GF-D8 (cell line): Measurements from ENCODE around the gene PTPRN2.

Experiments
- DNase-seq: peaks from one replicate; lab custom pipeline; 2025; lab: John Stamatoyannopoulos, UW

Gene PTPRN2

DNA sequence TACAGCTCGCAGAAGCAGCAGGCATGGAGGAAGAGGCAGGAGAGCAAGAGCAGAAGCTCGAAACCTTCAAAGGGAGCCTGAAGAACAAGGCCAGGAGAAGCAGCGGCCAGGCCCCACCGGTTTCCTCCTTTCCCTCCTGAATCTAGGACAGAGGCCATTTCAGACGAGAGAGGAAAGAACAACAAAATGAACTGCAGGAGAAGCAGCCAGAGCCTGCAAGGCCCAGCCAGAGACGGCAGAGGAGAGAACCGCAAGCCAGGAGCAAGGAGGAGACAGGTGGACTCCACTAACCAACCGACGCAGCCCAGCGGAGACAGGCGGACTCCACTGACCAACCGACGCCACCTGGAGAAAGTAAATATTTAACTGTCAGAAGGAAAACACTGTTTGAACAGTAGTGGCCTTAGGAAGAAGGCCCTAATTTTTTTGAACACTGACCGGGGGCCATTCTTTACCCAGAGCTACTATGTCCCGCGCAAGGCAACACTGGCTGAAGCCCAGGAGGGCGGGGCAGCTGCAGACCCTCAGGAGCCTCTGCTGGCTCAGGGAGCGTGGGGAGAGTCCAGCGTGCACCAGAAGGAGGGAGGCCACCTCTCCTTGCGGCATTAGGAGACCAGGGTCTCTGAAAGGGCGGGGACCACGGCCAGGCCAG, 559.2 kb downstream of the PTPRN2 start:
- no peak for DNase-seq

DNA sequence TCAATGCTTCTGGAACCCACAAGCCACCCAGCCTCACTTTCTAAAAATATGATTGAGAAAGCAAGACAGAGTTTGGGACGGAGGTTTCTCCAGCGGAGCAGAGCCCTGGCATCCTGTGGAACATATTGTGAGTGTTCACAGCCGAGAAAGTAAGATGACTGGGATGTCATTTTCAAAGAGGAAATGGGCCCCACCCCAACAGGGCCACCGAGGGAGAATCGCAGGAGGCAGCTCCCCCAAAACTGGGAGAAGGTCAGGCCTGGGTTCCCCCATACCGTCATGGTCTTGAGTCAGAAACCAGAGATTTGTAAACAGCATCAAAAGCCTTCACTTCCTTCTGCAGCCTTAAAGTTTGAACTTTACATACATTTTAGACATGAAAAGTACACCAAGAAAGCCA, 560.0 kb downstream of the PTPRN2 start:
- DNase-seq = no peak

DNA sequence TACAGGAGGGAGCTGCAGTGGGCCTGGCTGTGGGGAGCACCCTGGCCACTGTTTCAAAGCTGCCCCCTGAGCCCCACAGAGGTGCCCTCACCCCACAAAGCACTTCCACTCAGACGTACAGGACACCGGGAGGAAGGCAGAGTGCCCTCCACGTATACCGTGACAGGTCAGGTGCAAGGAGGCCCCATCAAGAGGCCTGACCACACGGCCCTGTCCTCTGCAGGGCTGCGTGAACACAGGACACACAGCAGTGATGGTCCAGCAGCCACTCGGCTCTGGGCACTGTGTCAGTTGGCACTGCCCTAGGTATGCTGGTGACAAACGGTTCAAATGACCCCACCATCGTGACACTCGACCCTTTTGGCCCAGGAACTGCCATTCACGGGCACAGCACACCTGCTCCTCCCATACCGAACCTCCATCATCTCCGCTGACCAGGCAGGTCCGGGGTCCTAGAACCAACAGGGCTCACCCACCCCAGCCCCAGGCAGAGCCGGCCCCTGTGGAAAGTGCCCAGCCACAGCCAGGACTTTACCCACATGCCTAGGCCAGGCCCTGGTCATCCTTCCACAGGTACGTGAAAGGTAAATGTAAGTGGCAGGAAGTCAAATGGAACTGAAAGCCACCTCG, 560.9 kb downstream of the PTPRN2 start:
- DNase-seq = no peak

DNA sequence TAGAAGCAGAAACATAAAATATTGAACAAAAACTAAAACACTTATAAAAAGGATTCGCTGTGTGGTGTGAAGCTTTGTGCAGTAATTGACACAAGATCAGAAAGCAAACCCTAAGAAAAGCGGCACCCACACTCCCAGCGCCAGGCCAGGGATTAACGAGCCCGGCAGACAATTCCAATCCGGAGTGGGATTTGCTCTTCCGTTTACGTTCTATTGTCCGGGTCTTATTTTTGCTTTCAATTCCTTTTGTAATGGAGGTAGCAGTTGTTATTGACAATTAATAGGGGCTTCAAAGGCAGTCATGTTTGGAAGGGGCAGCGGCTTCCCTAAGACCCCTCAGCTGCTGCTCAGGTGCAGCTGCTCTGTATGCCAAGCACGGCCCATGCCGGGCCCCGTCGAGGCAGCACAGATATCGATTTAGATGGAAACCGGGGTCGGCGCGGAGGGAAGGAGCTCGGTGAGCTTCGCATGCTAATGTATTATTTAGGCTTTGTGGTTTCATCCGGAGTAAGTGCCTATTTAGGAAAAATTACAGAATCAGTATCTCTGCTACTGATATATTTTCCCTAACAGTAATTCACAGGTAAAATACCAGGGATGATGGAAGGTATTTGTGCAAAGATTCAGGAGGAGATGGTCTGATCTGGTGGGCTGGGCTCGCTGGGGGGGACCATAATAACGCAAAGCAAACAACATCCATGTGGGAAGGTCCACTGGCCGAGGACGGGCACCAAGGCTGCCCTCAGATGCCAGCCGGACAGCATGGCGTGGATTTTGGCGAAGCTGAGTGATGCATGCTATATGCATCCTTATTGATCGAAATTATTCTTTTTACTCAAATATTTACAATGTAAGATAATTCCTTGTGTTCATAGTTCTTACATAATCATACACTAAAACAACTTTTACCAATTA, 561.7 kb downstream of the PTPRN2 start:
- no peak for DNase-seq

DNA sequence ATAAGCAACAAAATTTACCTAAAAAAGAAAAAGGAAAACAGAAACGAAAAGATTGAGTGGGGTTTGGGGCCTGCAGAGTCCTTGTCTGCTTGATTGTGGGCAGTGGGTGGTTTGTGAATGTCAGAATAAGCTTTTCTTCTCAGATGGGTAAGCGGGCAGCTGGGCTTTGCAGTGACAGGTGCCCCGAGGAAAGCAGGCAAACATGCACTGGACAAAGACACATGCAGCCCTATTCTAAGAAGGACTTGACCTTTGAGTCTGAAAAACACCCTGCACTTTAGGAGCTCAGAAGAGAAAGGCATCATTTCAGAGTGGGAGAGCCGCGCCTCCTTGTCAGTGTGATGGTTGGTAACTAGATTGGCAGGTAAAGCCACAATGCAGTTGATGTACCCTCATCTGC, 562.7 kb downstream of the PTPRN2 start:
- no peak for DNase-seq

DNA sequence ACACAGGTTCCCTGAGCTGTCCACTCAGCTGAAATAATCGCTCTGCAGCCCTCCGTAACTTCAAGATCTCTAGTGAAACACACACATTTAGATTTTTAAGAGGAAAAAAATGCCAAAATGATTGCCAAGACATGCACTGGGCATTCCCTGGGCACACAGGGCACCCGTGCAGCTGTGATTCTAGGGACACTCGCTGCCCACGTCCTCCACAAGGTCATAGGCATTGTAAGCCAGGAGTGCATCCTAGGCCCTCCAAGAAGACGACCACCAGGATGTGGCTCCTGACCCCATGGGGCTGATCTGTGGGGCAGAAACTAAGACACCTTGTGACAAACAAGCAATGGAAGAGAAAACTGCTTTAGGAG, 563.3 kb downstream of the PTPRN2 start:
- no peak for DNase-seq

DNA sequence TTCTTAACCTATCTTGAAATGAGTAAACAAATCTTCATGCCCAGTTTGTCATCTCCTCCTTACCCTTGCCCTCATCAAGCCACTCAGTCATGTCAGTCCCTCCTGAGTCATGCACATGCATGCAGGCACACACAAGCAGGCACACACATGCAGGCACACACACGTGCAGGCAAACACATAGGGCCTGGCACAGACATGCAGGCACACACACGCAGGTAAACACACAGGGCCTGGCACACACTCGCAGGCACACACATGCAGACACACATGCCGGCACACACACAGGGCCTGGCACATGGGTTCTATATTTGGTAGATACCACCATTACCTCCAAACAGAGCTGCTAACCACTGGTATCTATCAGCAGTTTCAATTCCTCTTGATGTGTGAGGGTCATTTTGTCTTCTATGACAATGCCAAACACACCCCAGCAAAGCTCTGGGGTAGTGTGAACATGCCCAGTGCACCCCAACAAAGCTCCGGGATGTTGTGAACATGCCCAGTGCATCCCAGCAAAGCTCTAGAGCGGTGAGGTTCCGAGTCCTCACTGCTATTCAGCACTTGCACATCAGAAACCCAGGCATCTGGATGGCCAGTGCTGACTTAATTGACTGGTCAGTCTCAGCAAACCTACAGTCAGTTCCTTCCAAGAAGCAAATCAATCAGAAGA, 563.8 kb downstream of the PTPRN2 start:
- DNase-seq = no peak

DNA sequence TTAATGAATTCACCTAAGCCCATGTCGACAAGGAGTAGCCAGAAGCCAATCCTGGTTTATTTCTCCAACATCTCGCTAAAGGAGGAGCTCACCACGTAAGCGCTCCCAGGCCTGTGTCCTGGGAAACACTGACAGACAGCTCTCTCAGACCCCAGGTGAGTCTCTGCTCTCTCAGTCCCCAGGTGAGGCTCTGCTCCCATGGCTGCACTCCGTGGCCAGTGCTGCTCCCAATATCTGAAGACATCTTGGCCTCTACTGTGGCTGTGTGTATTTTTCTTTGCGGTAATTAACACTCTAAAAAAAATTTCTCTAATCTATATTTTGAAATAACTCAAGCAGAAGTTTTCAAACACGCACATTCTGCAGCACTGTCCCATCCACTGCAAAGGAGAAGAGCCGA, 564.5 kb downstream of the PTPRN2 start:
- DNase-seq = no peak

DNA sequence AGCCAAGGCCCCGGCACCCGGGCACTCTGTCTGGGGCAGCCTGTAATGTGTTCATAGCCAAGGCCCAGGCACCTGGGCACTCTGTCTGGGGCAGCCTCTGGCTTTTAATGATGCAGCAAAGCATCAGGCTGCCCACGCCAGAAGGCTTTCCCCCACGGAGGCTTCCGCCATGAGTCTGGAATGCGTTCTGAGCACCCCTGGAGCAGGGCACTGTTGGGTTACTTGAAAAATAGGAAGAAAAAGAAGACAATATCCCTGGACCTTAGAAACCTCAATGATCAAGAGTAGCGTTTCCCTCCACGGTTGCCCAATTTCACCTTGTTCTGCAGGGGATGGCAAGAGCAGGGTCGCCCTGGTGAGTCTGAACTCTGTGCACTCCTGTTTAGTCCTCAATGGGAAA, 565.0 kb downstream of the PTPRN2 start:
- no peak for DNase-seq

DNA sequence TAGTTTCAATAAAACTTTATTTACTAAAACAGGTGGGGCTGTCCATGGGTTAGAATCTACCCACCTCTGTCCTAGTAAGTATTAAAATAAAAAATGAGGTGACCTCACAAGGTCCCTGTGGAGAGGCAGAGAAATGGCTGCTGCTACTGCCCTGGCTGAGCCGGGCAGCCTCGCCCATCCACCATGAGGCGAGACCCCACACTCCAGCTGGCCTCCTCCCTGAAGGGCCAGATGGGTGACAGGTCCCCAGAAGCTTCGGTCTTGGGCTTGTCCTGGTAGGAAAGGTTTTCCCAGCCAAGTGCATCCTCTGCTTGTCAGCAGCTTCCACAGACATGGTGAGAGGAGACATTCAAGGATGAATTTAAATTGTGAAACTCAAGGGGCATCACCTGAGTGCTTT, 565.8 kb downstream of the PTPRN2 start:
- no peak for DNase-seq

DNA sequence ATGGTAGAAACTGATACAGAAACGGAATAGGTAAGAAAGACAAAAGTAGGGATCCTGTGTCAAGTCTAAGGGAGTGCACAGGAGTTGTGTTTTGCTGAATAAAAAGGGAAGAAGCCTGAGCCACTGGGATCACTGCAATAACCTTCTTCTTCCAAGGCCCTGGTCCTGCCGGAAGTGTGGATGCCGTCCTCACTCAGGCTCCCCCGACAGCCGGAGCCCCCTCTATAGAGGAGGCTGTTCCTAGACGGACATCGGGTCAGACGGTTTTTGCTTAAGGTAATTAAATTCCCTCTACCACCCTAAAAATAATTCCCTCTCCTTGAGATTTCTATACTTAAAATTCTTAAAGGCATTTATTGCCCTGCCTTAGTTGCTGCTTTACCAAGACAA, 566.9 kb downstream of the PTPRN2 start:
- no peak for DNase-seq

DNA sequence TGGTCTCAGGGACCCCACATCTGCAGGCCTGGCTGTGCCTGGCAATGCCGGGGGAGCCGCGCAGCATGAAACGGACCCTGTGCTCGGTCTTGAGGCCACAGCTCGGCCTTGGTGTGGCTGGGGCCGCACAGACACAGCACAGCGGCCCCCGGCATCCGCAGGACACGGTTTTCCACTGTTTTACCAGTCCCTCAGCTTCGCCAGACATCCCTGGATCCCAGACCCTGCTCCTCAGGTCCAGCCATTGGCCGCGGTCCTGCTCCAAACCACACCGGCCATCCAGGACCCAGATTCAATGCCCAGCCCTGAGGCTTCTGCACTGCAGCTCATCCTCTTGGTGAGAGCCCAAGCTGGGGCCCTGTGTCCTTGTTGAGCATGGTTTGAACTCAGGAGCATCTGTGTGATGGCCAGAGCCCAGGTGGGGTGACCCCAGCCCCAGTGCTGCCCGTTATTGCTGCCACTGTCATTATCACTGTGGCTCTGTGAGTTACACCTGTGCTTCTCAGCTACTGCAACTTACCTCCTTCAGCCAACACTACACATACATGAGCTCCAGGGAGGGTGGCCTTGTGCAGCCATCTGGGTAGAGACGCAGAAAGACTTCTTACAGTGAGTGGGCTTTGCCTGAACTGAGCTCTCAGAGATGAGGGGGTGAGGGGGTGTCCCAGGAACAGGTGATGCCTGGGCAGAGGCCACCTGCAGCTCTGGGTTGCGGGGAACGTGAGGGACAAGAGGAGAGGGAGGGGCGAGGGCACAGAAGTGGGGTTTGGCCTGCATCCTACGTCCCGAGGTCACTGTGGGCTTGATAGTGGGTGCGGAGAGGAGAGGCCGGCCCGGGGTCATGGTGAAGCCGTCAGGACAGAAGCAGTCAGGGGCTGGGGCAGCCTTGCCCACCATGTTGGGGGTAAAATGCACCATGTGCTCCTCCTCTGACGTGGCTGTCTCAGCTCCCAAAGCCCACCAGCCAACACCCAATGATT, 567.6 kb downstream of the PTPRN2 start:
- DNase-seq = no peak

DNA sequence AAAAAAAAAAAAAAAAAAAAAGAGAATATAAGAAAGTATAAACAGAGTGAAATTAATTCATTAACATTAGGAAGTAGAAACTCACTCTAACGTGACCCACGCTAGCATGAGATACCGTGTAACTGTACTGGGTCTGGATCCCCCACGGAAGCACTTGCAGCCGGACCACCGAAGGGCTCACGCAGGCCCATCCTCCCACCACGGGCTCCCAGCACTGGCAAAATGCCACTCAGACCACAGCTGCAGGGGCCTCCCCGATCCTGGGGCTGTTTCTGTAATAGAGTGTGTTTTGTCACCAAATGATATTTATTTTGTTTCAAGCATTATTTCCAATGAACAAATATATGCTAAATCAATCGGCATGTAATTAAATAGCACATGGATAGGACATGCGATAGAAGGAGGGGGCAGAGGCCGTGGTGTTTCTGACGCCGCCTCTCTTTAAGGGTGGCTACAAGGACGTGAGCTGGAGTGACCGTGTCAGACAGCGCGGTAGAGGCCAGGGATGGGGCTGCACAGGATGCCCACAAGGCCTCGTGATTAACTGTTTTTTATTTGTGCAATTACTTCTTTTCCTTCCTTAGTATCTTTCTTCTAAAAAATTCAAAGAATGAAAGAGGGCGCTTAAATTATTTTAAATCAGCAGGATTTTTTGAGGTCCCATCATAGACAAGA, 568.5 kb downstream of the PTPRN2 start:
- DNase-seq = no peak

DNA sequence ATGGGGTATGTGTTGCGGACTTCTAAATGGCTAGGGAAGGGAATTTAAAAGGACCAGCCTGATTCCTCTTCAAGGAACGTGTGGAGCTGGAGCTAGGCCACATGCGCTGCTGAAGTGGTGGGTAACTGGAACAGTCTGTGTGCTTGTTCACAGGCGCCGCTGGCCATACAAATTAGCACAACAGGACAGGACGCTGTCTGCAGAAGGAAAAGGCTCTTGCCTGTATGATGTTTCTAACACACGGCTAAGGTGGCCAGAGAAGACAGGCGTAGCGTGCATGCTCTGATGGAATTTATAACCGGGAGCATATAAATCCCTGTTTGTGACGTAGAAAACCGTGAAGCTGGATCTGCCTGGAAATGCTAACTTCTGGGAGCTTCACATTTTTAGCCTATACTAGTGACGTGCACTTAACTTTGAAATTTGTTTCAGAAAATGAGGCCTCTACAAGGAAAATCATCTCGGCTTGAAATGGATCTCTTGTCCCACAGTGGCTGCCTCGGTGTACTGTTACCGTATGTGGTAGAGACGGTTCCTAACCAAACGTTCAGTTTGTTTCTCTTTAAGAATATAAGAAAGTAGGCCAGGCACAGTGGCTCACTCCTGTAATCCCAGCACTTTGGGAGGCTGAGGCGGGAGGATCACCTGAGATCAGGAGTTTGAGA, 569.4 kb downstream of the PTPRN2 start:
- DNase-seq = no peak

DNA sequence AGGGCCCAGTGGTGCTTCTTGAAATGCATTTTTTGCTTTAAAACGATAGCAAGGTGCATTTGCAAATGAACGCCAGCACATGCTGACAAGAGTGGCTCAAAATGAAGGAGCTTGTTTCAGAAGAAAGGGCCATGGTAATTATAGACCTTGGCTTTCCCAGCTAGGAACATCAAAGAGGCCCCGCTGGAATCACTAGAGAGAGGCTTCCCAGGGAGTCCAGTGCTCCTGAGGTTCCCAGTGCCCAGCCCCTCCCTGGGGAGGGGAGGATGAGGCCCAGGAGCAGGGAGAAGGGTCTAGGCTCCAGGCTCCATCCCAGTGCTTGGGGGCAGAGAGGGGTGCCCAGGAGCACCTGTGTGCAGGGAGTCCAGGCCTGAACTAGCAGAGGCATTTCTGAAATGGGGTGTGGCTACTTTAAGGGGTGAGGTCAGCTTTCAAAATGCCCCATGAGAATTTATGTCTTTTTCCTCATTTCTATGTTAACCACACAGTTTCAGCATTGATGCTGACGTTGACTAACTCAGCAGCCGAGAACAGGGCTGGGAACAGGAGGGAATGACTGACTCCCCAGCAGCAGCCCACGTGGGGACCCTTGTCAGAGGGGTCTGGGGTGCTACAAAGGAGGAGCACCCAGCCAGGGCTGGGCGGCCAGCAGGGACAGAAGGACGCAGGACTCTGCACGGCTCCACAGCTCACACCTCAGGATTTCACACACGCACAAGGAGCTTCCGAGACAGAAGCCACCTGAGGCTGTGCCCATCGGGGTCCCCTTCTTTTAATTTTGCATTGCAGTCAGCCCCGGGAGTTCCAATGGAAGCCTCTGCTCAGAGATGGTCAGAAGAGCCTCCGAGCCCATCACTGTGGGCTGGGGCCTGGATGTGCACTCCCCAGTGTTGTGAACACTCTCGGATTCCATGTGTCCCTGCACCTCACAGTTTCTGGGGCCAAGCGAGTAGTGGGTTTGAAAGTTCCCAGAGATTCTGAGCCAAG, 570.2 kb downstream of the PTPRN2 start:
- DNase-seq = no peak

DNA sequence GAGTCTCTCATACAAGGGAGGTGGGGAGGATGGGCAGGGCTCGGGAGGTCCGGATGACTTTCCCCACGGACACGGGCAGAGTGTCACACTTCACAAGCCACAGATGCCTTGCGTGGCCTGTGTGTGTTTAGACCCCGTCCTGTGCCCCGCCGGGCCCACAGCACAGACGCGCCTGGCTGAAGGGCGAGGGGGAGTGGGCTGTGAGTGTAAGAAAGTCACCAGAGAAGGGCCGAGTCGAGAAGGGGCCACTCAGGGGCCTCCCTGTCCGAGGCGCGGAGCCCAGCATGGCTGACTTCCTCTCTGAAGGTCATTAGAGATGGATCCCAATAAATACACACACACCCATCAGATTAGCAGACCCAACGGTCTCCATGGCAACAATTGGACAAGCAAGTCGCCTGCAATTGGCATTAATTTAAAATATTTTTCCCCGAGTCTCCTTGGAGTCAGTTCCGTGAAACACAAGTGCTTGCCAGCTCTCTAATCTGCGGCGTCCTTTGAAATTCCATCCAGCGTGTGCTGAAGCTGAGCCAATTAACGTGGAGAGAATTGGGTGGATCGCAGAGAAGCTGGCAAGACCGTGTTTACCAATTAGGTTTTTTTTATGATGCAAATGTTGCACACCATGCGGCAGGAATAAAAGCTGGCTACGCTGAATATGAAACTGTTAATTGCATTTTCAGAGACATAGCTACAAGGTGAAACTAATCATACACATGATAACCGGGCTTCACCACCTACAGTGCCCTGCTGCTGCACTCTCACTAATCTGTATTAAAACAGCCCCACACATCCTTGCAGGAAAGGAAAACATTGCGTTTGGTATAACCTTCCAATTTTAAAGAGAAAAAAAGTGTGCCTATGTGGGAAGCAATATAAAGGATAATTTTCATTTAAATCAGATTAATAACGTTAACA, 571.2 kb downstream of the PTPRN2 start:
- DNase-seq = no peak

DNA sequence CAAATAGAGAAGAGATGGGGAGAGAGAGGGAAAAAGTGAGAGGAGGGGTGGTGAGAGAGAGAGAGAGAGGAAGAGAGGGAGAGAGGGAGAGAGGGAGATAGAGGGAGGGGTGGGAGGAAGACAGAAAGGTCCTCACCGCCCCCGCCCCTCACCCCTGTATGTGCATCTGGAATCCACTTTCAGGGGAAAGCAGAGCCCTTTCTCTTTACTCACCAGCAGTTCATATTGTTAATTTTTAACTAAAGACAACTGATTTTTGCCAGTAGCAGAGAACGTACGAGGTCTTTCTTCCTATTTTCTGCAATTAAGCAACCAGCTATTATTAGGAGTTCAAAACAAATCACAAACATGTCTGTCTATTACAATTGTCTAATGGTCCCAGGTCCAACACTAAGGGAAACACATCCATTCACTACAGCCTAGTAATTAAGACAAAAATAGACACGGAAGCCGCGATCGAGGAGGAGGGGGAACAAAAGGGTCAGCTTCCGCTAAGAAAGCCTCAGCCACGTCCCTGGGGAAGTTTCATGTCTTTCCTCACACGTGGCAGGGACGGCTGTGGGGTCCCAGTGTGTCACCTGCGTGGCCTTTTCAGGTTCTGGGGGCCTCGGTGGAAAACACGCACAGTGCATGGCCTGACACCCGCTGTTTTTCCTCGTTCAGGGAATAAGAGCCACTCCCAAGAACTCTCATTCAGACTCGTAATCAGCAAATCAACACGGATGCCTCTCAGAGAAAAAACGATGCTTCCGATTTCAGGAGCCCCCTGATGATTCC, 572.0 kb downstream of the PTPRN2 start:
- DNase-seq = no peak
